AML-193 (cell line): Measurements from ENCODE around the gene IFNA10.
"Not testable (repeated sequence)": the region's sequence is repeated elsewhere in the genome, so short reads cannot be mapped to it uniquely, and the experiment has no call there.

Source experiments
- DNase-seq, 2 experiments: peaks; one replicate each; lab custom pipeline; 2025; lab: John Stamatoyannopoulos, UW

The IFNA10 gene

GRCh38 chr9:21194867-21195776 lies 11.8 kb downstream of the IFNA10 start:
- DNase-seq: peak; percentile 40

- not testable (repeated sequence) for DNase-seq
Measured at GRCh38 chr9:21187487-21187886, 19.5 kb downstream of the IFNA10 start, which contains the start of gene IFNA4. TSS of gene IFNA4 (minus strand) at chr9:21187587. CDS start at chr9:21187531, 56 bp downstream.

GRCh38 chr9:21182810-21183736 lies 23.9 kb downstream of the IFNA10 start:
- peak; percentile 73 to 80 for DNase-seq

GRCh38 chr9:21174671-21175070 lies 32.3 kb downstream of the IFNA10 start:
- no peak for DNase-seq

- DNase-seq: no peak
Measured at GRCh38 chr9:21172156-21172555, 34.8 kb downstream of the IFNA10 start.

- DNase-seq: no peak
Measured at GRCh38 chr9:21171351-21171750, 35.6 kb downstream of the IFNA10 start.

GRCh38 chr9:21166560-21166959 lies 40.4 kb downstream of the IFNA10 start, which contains the start of gene IFNA21:
TSS of gene IFNA21 (minus strand) at chr9:21166660. CDS start at chr9:21166612, 48 bp downstream.
- not testable (repeated sequence) for DNase-seq

- DNase-seq: no peak
Measured at GRCh38 chr9:21165516-21165915, 41.4 kb downstream of the IFNA10 start.

GRCh38 chr9:21160178-21160577 lies 46.8 kb downstream of the IFNA10 start:
- peak; percentile 74 to 75 for DNase-seq
